ENCODE results near the gene RPL32.

DNA sequence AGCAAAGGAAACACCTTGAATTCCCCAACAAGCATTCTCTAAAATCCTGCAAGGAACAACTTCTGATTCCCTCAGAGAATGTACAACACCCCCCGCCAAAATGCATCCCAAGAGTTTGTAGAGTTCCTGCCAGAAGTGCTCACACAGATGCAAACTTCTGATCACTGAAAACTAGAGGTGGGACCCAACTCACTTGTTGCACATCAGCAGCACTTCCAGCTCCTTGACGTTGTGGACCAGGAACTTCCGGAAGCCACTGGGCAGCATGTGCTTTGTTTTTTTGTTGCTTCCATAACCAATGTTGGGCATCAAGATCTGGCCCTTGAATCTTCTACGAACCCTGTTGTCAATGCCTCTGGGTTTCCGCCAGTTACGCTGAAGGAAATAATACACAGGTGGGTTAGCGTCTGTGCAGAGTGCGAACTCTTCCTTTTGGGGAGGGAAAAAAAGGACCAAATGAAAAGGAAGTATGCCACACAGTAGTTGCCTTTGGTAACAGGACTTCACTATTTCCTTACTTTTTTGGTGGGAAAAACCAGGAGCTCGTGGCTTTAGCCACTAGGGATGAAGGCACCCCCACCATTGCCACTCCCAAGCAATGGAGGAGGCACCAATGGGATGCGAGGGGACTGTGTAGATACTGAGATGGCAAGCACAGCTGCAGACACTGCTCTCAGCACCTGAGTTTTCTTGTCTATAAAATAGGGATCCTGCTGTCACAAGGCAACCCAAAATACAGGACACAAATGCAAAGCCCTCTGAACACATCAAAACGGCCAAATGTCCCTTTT, 2.0 kb downstream of the RPL32 start:
- TF ChIP-seq POLR2A (IDR thresholded peaks at IDR 0.05; ENCODE audit: low read depth) (no peak), CTCF (IDR thresholded peaks at IDR 0.05) (no peak)

Measured in esophagus muscularis mucosa (tissue), 3 donors.